ENCODE data around the gene AKR1A1.
A peak's percentile ranks its signal among the peaks of the same experiment; 100 is the strongest.

Gene AKR1A1

DNA sequence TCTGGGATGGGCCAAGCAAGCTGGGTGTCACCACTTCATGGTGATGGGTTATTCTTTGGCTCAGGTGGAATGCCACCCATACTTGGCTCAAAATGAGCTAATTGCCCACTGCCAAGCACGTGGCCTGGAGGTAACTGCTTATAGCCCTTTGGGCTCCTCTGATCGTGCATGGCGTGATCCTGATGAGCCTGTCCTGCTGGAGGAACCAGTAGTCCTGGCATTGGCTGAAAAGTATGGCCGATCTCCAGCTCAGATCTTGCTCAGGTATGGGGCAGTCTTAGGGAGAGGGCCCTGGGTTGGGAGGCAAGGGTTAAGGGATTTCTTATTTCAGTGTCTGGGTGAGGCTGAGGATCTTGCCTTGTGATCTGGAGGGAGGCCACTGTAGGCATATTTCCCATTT, 17.8 kb downstream of the AKR1A1 start:
- H3K4me1 ChIP-seq (ENCODE audit: control insufficient read depth, insufficient read depth, low read length, poor library complexity, severe bottlenecking), result no peaks in the 10 kb centered on the region
- peaks cover 27% of the 10 kb centered on the region for H3K36me3 ChIP-seq (ENCODE audit: control insufficient read depth, insufficient read depth, low read length)
- no peak for DNase-seq
- no peak overlapping the region for H3K27ac ChIP-seq (ENCODE audit: insufficient read depth, low read length, poor library complexity, severe bottlenecking)
- no peak overlapping the region for H3K4me3 ChIP-seq (ENCODE audit: insufficient read depth, low read depth, low read length, poor library complexity, severe bottlenecking)
- H3K9me3 ChIP-seq (ENCODE audit: control insufficient read depth, low read length), result no peaks in the 10 kb centered on the region
- no peaks in the 10 kb centered on the region for H3K27me3 ChIP-seq (replicated peaks; ENCODE audit: control insufficient read depth, insufficient read depth, low read length, poor library complexity, severe bottlenecking)

DNA sequence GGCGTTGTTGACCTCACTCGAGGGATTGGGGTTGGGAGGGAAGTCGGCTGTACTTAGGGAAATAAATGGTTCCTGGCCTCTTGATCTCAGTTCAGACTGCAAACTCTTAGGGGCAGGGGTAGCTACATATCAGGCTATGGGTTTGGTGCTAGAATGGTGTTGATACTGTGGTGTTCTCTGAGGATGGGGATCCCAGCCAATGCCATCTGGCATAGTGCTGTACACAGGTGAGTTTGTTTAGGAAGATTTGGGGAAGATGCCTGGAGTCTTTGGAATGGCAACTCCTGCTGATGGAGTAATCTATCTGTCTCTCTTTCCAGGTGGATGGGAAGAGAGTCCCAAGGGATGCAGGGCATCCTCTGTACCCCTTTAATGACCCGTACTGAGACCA, 18.9 kb downstream of the AKR1A1 start:
- Histone ChIP-seq H3K27ac (ENCODE audit: insufficient read depth, low read length, poor library complexity, severe bottlenecking) (no peak overlapping the region), H3K4me3 (ENCODE audit: insufficient read depth, low read depth, low read length, poor library complexity, severe bottlenecking) (no peak overlapping the region), H3K36me3 (ENCODE audit: control insufficient read depth, insufficient read depth, low read length) (peaks cover 20% of the 10 kb centered on the region)

DNA sequence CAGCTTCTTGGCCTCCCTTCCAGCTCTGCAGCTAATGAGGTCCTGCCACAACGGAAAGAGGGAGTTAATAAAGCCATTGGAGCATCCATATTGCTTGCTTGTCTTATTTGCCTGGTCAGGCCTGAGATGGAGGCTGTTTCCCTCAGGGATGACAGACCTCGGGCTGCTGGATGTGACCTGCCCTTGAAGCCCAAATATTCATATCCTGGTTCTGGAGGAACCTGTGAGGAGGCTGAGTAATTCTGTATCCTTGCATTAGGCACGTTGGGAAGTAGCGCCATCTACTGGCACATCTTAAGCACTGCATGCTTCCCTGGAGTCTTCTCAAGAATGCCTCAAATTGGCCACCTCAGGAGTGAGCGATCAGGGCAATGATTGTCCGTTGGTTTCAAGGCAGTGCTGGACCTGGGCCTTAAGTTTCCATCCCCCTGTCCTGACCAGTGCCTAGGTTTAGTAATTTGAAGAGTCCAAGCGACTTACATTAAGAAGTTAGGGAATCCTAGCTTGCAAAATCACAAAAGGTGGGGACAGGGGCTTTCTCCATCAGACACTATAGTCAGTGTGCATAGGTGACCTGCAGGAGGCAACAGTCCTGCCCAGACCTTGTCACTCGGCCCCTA, 19.4 kb downstream of the AKR1A1 start:
- no peak overlapping the region for H3K27ac ChIP-seq (ENCODE audit: insufficient read depth, low read length, poor library complexity, severe bottlenecking)
- H3K36me3 ChIP-seq (ENCODE audit: control insufficient read depth, insufficient read depth, low read length), result peaks cover 20% of the 10 kb centered on the region
- DNase-seq, result peak; percentile 48 to 58 (median 49)
- no peaks in the 10 kb centered on the region for H3K9me3 ChIP-seq (ENCODE audit: control insufficient read depth, low read length)
- H3K4me1 ChIP-seq (ENCODE audit: control insufficient read depth, insufficient read depth, low read length, poor library complexity, severe bottlenecking), result no peaks in the 10 kb centered on the region
- no peak overlapping the region for H3K4me3 ChIP-seq (ENCODE audit: insufficient read depth, low read depth, low read length, poor library complexity, severe bottlenecking)
- no peaks in the 10 kb centered on the region for H3K27me3 ChIP-seq (replicated peaks; ENCODE audit: control insufficient read depth, insufficient read depth, low read length, poor library complexity, severe bottlenecking)

More for the DNA sequence above, 18.9 kb downstream of the AKR1A1 start:
- Histone ChIP-seq H3K27me3 (replicated peaks; ENCODE audit: control insufficient read depth, insufficient read depth, low read length, poor library complexity, severe bottlenecking) (no peaks in the 10 kb centered on the region), H3K4me1 (ENCODE audit: control insufficient read depth, insufficient read depth, low read length, poor library complexity, severe bottlenecking) (no peaks in the 10 kb centered on the region), H3K9me3 (ENCODE audit: control insufficient read depth, low read length) (no peaks in the 10 kb centered on the region)
- DNase-seq, result no peak

DNA sequence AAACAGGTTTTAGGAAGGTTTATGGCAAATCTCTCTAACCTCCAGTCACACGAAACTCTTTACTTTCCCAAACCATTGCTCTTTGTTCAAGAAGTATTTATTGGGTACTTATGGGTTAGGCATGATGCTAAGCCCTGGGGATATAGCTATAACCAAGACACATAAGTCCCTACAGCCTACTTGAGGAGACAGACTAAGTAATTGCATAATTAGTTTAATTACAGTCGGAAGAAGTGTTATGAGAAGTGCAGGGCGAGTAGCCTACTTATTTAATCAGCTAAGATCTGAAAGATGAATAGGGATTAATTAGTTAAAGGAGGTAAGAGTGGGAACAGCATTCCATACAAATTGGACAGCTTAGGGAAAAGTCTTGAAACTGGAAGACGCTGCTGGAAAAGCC, 20.0 kb downstream of the AKR1A1 start:
- Histone ChIP-seq H3K27ac (ENCODE audit: insufficient read depth, low read length, poor library complexity, severe bottlenecking) (no peak overlapping the region), H3K9me3 (ENCODE audit: control insufficient read depth, low read length) (no peaks in the 10 kb centered on the region), H3K4me3 (ENCODE audit: insufficient read depth, low read depth, low read length, poor library complexity, severe bottlenecking) (no peak overlapping the region), H3K4me1 (ENCODE audit: control insufficient read depth, insufficient read depth, low read length, poor library complexity, severe bottlenecking) (no peaks in the 10 kb centered on the region), H3K27me3 (replicated peaks; ENCODE audit: control insufficient read depth, insufficient read depth, low read length, poor library complexity, severe bottlenecking) (no peaks in the 10 kb centered on the region), H3K36me3 (ENCODE audit: control insufficient read depth, insufficient read depth, low read length) (peaks cover 20% of the 10 kb centered on the region)
- no peak for DNase-seq

DNA sequence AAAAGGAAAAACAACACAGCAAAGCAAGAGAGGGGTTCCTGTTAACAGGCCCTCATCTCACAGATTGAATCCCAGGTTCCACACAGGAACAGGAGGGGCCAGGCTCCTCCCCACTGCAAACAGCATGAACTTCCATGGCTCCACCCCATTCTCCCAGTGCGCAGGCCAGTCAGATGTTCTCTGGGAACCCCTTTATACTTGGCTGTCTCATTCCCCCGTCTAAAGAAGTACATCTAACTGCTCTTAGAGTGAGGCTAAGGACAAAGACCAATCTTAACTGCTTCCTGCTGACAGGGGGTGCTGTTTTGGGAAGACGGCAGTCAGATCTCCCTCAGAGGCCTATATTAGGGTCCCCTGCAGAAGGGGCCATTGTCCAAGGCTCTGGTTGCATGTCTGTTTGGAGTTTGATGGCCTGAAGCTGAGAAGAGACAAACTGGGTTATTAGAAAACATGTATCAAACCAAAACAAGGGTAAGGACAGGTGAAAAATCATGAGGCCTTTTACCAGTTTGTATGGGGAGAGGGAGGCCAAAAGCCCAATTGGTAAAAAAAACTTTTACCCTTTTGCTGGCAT, 22.7 kb downstream of the AKR1A1 start:
- no peak for DNase-seq
- Histone ChIP-seq H3K27ac (ENCODE audit: insufficient read depth, low read length, poor library complexity, severe bottlenecking) (no peak overlapping the region), H3K36me3 (ENCODE audit: control insufficient read depth, insufficient read depth, low read length) (peaks cover 7% of the 10 kb centered on the region), H3K9me3 (ENCODE audit: control insufficient read depth, low read length) (no peaks in the 10 kb centered on the region), H3K4me1 (ENCODE audit: control insufficient read depth, insufficient read depth, low read length, poor library complexity, severe bottlenecking) (no peaks in the 10 kb centered on the region), H3K27me3 (replicated peaks; ENCODE audit: control insufficient read depth, insufficient read depth, low read length, poor library complexity, severe bottlenecking) (no peaks in the 10 kb centered on the region), H3K4me3 (ENCODE audit: insufficient read depth, low read depth, low read length, poor library complexity, severe bottlenecking) (no peak overlapping the region)

DNA sequence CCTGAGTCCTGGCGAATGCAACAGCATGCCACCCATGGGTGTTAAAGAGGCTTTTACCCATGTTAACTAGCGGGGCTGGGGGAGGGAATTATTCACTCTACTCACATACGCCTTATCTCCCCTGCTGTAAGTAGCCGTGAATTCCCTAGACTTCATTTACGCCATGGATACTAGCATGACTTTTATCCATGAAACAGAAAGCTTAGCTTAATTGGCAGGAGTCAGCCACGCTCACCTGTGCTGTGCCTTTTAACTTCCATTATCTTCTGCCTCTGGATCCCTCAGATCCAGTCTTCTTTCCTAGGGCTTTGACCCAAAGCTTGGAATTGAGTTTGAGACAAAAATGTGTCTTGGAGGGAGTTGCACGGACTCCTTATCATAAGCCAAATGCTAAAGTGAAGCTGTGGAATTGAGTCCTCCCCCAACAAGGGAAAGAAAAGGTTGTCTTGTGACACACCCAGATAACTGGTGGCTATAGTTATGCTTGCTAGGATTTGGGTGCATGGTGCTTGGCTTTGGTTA, 23.5 kb downstream of the AKR1A1 start:
- no peak overlapping the region for H3K4me3 ChIP-seq (ENCODE audit: insufficient read depth, low read depth, low read length, poor library complexity, severe bottlenecking)
- DNase-seq, result no peak
- no peaks in the 10 kb centered on the region for H3K27me3 ChIP-seq (replicated peaks; ENCODE audit: control insufficient read depth, insufficient read depth, low read length, poor library complexity, severe bottlenecking)
- no peaks in the 10 kb centered on the region for H3K9me3 ChIP-seq (ENCODE audit: control insufficient read depth, low read length)
- H3K36me3 ChIP-seq (ENCODE audit: control insufficient read depth, insufficient read depth, low read length), result peaks cover 2% of the 10 kb centered on the region
- no peak overlapping the region for H3K27ac ChIP-seq (ENCODE audit: insufficient read depth, low read length, poor library complexity, severe bottlenecking)
- H3K4me1 ChIP-seq (ENCODE audit: control insufficient read depth, insufficient read depth, low read length, poor library complexity, severe bottlenecking), result no peaks in the 10 kb centered on the region

DNA sequence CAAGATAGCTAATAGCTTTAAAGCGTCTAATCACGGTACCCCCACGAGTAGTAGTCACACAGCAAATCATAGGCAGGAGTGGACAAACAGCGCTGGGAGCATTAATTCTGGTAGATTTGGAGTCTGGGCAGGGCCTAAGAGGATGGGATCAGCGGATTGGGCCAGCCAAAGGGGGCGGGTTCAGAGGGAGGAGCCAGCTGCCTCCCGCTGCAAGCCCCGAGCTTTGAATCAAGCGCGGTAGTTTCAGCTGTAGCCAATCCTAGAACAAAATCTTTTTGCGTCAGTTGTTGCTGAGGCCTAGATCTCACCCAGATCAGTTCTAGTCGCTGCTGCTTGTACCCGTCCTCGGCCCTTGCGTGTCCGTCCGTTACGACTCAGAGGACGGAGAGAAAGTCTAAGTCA, 32.6 kb downstream of the AKR1A1 start:
- H3K4me3 ChIP-seq (ENCODE audit: insufficient read depth, low read depth, low read length, poor library complexity, severe bottlenecking), result peak overlapping the region; percentile 97
- no peaks in the 10 kb centered on the region for H3K27me3 ChIP-seq (replicated peaks; ENCODE audit: control insufficient read depth, insufficient read depth, low read length, poor library complexity, severe bottlenecking)
- no peaks in the 10 kb centered on the region for H3K36me3 ChIP-seq (ENCODE audit: control insufficient read depth, insufficient read depth, low read length)
- H3K27ac ChIP-seq (ENCODE audit: insufficient read depth, low read length, poor library complexity, severe bottlenecking), result peak overlapping the region; percentile 92
- peak; percentile 87 to 92 (median 88) for DNase-seq
- H3K9me3 ChIP-seq (ENCODE audit: control insufficient read depth, low read length), result no peaks in the 10 kb centered on the region
- H3K4me1 ChIP-seq (ENCODE audit: control insufficient read depth, insufficient read depth, low read length, poor library complexity, severe bottlenecking), result peaks cover 9% of the 10 kb centered on the region

DNA sequence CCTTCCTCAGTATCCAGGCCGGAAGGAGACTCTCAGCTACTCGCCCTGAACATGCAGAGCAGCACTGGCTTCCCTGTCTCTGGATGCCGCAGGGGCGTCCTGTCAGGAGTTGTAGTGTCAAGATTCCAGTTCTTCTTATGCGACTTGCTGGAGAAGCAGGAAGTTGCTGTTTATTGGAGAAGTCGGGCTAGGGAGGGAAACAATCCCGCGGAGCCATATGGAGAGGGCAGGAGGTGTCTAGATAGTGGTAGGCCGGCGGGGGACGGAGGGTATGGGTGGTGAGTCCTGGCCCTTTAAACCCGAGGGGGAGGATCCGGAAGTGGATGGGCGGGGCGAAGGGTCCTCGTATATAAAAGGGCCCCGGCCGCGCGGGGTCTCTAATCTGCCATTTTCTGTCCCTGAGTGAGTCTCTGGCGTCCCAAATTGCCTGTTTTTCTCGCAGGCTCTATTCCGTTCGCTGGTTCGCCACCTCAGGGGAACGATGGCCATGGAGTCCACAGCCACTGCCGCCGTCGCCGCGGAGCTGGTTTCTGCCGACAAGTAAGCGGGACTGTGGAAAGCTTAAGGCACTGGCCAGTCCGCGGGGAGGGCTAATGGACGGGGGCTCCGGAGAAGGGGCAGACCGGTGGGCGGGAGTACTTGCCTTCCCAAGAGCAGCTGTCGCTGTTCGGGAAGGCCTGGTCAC, 33.2 kb downstream of the AKR1A1 start, which contains the start of gene NASP:
TSS of gene NASP (plus strand) at position 376 of the 685 bp plus-strand sequence. CDS start at position 482, 106 bp downstream.
- Histone ChIP-seq H3K9me3 (ENCODE audit: control insufficient read depth, low read length) (no peaks in the 10 kb centered on the region), H3K27ac (ENCODE audit: insufficient read depth, low read length, poor library complexity, severe bottlenecking) (peak within 1 kb of the TSS; percentile 92), H3K36me3 (ENCODE audit: control insufficient read depth, insufficient read depth, low read length) (no peaks in the 10 kb centered on the region), H3K4me3 (ENCODE audit: insufficient read depth, low read depth, low read length, poor library complexity, severe bottlenecking) (peak within 1 kb of the TSS; percentile 97), H3K27me3 (replicated peaks; ENCODE audit: control insufficient read depth, insufficient read depth, low read length, poor library complexity, severe bottlenecking) (no peaks in the 10 kb centered on the region), H3K4me1 (ENCODE audit: control insufficient read depth, insufficient read depth, low read length, poor library complexity, severe bottlenecking) (peaks cover 9% of the 10 kb centered on the region)
- peak; percentile 85 to 89 (median 88) for DNase-seq

DNA sequence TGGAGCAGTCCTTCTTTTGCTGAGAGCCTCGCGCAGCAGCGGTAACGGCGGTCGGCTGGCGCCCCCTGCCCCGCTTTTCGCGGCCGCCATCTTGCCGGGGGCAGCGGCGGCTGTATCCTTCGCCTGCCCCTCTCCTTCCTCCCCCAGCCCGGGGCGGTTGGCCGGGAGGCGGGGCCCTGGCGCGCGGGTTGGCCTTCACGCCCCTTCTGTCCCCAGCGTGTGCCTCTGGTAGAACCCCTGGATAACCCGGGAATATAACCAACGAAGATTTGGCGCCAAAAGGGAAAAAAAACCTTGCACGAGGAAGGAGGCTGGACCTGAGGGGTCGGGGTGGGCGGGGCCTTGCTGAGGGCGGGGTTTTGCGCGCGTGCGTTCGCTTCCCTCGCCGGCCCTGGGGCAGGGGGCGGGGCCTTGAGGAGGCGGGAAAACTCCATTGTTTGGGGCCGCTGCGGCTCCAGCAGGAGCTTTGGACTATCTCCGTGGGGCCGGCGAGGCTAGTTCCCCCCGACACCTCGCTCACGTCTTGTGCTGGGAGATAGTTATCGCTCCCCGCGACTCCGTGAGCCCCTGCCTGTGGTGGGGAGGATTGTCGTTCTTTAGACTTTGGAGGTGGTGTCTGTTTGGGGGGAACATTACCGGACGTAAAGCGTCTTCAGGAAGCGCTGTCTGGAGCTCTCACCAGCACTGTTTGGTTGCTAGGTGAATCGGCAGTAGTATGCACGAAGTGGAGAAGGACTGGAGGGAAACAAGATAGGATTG, 33.9 kb downstream of the AKR1A1 start:
- Histone ChIP-seq H3K27me3 (replicated peaks; ENCODE audit: control insufficient read depth, insufficient read depth, low read length, poor library complexity, severe bottlenecking) (no peaks in the 10 kb centered on the region), H3K9me3 (ENCODE audit: control insufficient read depth, low read length) (no peaks in the 10 kb centered on the region), H3K36me3 (ENCODE audit: control insufficient read depth, insufficient read depth, low read length) (no peaks in the 10 kb centered on the region), H3K4me1 (ENCODE audit: control insufficient read depth, insufficient read depth, low read length, poor library complexity, severe bottlenecking) (peaks cover 9% of the 10 kb centered on the region), H3K4me3 (ENCODE audit: insufficient read depth, low read depth, low read length, poor library complexity, severe bottlenecking) (peak overlapping the region; percentile 97), H3K27ac (ENCODE audit: insufficient read depth, low read length, poor library complexity, severe bottlenecking) (peak overlapping the region; percentile 92)
- peak; percentile 79 to 83 (median 81) for DNase-seq
